GM12891 (cell line): Measurements from ENCODE around the gene DCUN1D5.

Experiments
- PAX5 ChIP-seq: IDR thresholded peaks from 2 replicates; pipeline ENCODE4 v1.6.1; 2011; ENCODE audit warnings: low read length, moderate library complexity, mild to moderate bottlenecking; ENCODE audit not compliant: insufficient read depth, severe bottlenecking
- POLR2A ChIP-seq: IDR thresholded peaks from 2 replicates; pipeline ENCODE4 v1.6.1; 2011; ENCODE audit warnings: low read depth, low read length, control low read depth
- POLR2AphosphoS5 ChIP-seq: IDR thresholded peaks from 2 replicates; pipeline ENCODE4 v1.6.1; 2011; ENCODE audit warnings: low read depth, low read length, control low read depth
- POU2F2 ChIP-seq: IDR thresholded peaks from 2 replicates; pipeline ENCODE4 v1.6.1; 2011; ENCODE audit warnings: low read depth, mild to moderate bottlenecking, control low read depth, low read length, moderate library complexity
- SPI1 ChIP-seq: IDR thresholded peaks from 2 replicates; pipeline ENCODE4 v1.6.1; 2011; ENCODE audit warnings: low read depth, low read length, control low read depth
- TAF1 ChIP-seq: IDR thresholded peaks from 2 replicates; pipeline ENCODE4 v1.6.1; 2011; ENCODE audit warnings: low read depth, low read length, control low read depth

GRCh38 chr11:103047837-103048236 is 44.1 kb downstream of the DCUN1D5 start:
- TF ChIP-seq POLR2A (no peak), TAF1 (no peak), POU2F2 (no peak), POLR2AphosphoS5 (no peak), SPI1 (no peak), PAX5 (no peak)
